Measurements from ENCODE around the gene PRDM2. TPM values are rescaled to one million over a fixed set of nuclear protein-coding genes. Genes with fewer than 3 reads are reported as not detected.

Gene PRDM2
- total RNA-seq, 5 donors from 2014 or later (not counting 1 experiment from before 2014, with no cell fraction given), result 93.3 to 162 (median 99.4) TPM

DNA sequence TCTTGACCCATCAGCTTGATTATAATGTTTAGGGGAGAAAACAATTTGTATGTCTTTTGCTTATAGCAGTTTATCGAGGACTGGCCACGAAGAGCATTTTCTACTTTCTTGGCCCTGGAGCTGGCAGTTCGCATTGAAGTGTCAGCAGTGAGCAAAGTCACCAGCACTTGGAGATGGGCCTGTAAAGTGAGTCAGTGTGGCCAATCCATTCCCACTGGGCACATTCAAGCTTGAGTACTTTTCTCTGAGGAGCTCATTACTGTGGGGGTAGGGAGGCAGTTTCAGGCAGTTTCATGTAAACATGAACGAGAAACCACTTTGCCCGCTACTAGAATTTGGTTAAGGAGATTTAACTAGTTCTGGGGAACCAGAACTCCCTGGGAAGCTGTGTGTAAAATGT, 164.8 kb downstream of the PRDM2 start:
- peaks cover 4 to 22% of the 10 kb centered on the region in 2 donors for H3K27me3 Mint-ChIP-seq
- ChIA-PET CTCF (no interaction called here), POLR2A (no interaction called here)
- Histone ChIP-seq H3K4me1 (ENCODE audit: control insufficient read depth in 1 of 2, extremely low read depth in 1 of 2, insufficient read depth in 2 of 2, low read length in 2 of 2) (no peaks in the 10 kb centered on the region), H3K27me3 (replicated peaks in 1 of 2; ENCODE audit: control insufficient read depth in 2 of 2, extremely low read depth in 1 of 2, insufficient read depth in 2 of 2, low read length in 1 of 2) (peaks cover 0 to 7% of the 10 kb centered on the region in 2 experiments), H3K9me3 (no peaks in the 10 kb centered on the region), H3K4me3 (ENCODE audit: control insufficient read depth in 1 of 2, extremely low read depth in 1 of 2, low read length in 1 of 2) (no peak overlapping the region), H3K36me3 (ENCODE audit: control insufficient read depth in 2 of 2, extremely low read depth in 1 of 2, insufficient read depth in 1 of 2, low read length in 1 of 2) (no peaks in the 10 kb centered on the region), H3K27ac (ENCODE audit: low read length) (no peak overlapping the region)
- no peak overlapping the region for H3K4me3 Mint-ChIP-seq
- H3K4me1 Mint-ChIP-seq, result no peaks in the 10 kb centered on the region
- H3K36me3 Mint-ChIP-seq, result no peaks in the 10 kb centered on the region
- DNase-seq (no peak), ATAC-seq (replicated peaks in 1 of 4) (no peak)
- H3K9me3 Mint-ChIP-seq, result no peaks in the 10 kb centered on the region
- WGBS (ENCODE audit: insufficient coverage), result 92% methylated on average over 5 of the region's 5 CpGs
- H3K27ac Mint-ChIP-seq, result no peak overlapping the region

DNA sequence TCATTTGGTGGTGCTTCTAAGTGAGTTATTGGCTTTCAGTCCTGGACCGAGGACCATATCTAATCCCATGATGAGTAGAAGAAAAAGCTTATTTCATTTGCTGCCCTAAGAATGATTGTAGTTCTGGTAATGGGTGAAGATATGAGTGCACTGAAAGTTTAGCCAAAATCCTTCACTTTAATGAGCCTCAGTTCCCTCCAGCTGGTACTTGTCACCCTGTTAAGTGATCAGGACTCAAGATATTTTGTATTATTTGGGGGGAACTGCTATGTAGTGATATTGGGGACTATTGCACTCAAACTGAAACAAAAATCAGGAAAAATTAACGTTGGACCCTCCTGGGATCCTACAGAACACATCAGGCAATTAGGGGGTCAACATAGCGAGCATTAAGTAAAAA, 165.9 kb downstream of the PRDM2 start:
- no peak overlapping the region for H3K27ac Mint-ChIP-seq
- CTCF ChIA-PET, result interaction anchor here in 1 of 2 donors (0.6 kb wide), 1 partner anchor 192 kb away, joined by 5 read pairs; no protein-coding TSS in a partner anchor
- 57% methylated on average over 1 of the region's 3 CpGs for WGBS (ENCODE audit: insufficient coverage)

DNA sequence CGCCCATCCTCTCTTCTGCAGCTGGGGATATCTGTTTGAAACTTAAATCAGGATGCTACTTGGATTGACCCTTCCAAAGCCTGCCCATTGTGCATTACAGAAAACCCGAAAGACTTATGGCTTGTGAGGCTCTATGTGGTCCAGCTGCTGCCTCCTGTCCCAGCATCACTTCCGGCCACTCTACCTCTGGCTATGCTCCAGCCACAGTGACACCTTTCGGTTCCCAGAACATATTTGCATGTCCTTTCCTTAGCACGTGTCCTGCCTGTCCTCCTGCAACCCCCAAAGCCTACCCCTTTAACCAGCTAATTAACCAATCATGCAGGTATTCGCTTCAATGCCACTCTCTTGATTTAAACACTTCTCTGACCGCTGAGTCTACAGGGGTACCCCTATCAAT, 167.6 kb downstream of the PRDM2 start:
- no peak overlapping the region for H3K27ac Mint-ChIP-seq
- H3K27ac ChIP-seq (ENCODE audit: low read length), result no peak overlapping the region
- no peaks in the 10 kb centered on the region for H3K9me3 Mint-ChIP-seq
- peaks cover 11 to 26% of the 10 kb centered on the region in 2 donors for H3K27me3 Mint-ChIP-seq
- no peaks in the 10 kb centered on the region for H3K9me3 ChIP-seq
- WGBS (ENCODE audit: insufficient coverage), result 81% methylated on average over 7 of the region's 7 CpGs
- no peaks in the 10 kb centered on the region for H3K36me3 ChIP-seq (ENCODE audit: control insufficient read depth in 2 of 2, extremely low read depth in 1 of 2, insufficient read depth in 1 of 2, low read length in 1 of 2)
- ChIA-PET POLR2A (no interaction called here), CTCF (no interaction called here)
- ATAC-seq (replicated peaks in 1 of 4) (no peak), DNase-seq (no peak)
- H3K4me3 ChIP-seq (ENCODE audit: control insufficient read depth in 1 of 2, extremely low read depth in 1 of 2, low read length in 1 of 2), result no peak overlapping the region
- no peaks in the 10 kb centered on the region for H3K36me3 Mint-ChIP-seq
- H3K27me3 ChIP-seq (replicated peaks in 1 of 2; ENCODE audit: control insufficient read depth in 2 of 2, extremely low read depth in 1 of 2, insufficient read depth in 2 of 2, low read length in 1 of 2), result peaks cover 0 to 5% of the 10 kb centered on the region in 2 experiments
- no peak overlapping the region for H3K4me3 Mint-ChIP-seq
- no peaks in the 10 kb centered on the region for H3K4me1 ChIP-seq (ENCODE audit: control insufficient read depth in 1 of 2, extremely low read depth in 1 of 2, insufficient read depth in 2 of 2, low read length in 2 of 2)
- H3K4me1 Mint-ChIP-seq, result no peaks in the 10 kb centered on the region

More for the DNA sequence above, 165.9 kb downstream of the PRDM2 start:
- POLR2A ChIA-PET, result no interaction called here
- no peaks in the 10 kb centered on the region for H3K4me1 ChIP-seq (ENCODE audit: control insufficient read depth in 1 of 2, extremely low read depth in 1 of 2, insufficient read depth in 2 of 2, low read length in 2 of 2)
- H3K27me3 ChIP-seq (replicated peaks in 1 of 2; ENCODE audit: control insufficient read depth in 2 of 2, extremely low read depth in 1 of 2, insufficient read depth in 2 of 2, low read length in 1 of 2), result peaks cover 0 to 7% of the 10 kb centered on the region in 2 experiments
- no peaks in the 10 kb centered on the region for H3K4me1 Mint-ChIP-seq
- H3K9me3 Mint-ChIP-seq, result no peaks in the 10 kb centered on the region
- no peak overlapping the region for H3K4me3 Mint-ChIP-seq
- no peaks in the 10 kb centered on the region for H3K9me3 ChIP-seq
- H3K27ac ChIP-seq (ENCODE audit: low read length), result no peak overlapping the region
- DNase-seq (no peak), ATAC-seq (replicated peaks in 1 of 4) (no peak)
- H3K36me3 Mint-ChIP-seq, result no peaks in the 10 kb centered on the region
- H3K36me3 ChIP-seq (ENCODE audit: control insufficient read depth in 2 of 2, extremely low read depth in 1 of 2, insufficient read depth in 1 of 2, low read length in 1 of 2), result no peaks in the 10 kb centered on the region
- H3K4me3 ChIP-seq (ENCODE audit: control insufficient read depth in 1 of 2, extremely low read depth in 1 of 2, low read length in 1 of 2), result no peak overlapping the region
- H3K27me3 Mint-ChIP-seq, result peaks cover 10 to 22% of the 10 kb centered on the region in 2 donors

DNA sequence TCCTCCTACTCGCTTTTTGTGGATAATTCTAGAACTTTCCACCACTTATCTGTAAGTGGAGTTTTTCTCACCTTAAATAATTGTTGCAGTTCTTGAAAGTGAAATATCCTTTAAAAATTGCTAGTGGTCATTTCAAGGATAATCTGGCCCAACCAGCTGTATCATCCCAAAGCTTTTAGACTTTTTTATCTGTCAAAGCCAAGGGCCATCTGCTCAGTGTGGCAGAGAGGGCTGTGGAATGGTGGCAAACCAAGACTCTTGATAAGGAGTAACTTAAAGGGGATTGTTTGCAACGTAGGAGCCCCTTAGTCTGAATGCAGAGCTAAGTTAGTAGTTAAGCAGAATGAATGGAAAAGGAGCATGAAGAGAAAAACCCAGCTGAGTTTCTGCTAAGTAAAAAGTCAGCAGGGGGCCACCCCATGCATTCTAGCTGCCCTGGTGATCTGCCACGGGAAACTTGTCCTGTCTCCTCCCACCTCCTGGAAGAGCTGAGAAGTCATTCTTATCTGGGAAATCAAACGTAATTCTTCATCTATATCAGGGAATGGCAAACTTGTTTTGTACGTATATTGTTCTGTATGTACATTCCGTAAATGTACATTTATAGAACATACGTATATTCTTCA, 169.3 kb downstream of the PRDM2 start:
- ATAC-seq (replicated peaks in 1 of 4) (no peak), DNase-seq (no peak)
- CTCF ChIA-PET, result no interaction called here
- no peaks in the 10 kb centered on the region for H3K4me1 Mint-ChIP-seq
- H3K4me1 ChIP-seq (ENCODE audit: control insufficient read depth in 1 of 2, extremely low read depth in 1 of 2, insufficient read depth in 2 of 2, low read length in 2 of 2), result no peaks in the 10 kb centered on the region
- WGBS (ENCODE audit: insufficient coverage), result 50% methylated on average over 1 of the region's 7 CpGs
- no peaks in the 10 kb centered on the region for H3K36me3 Mint-ChIP-seq
- peaks cover 15 to 27% of the 10 kb centered on the region in 2 donors for H3K27me3 Mint-ChIP-seq
- H3K4me3 Mint-ChIP-seq, result no peak overlapping the region
- no peak overlapping the region for H3K27ac ChIP-seq (ENCODE audit: low read length)
- no peak overlapping the region for H3K27ac Mint-ChIP-seq
- no peak overlapping the region for H3K4me3 ChIP-seq (ENCODE audit: control insufficient read depth in 1 of 2, extremely low read depth in 1 of 2, low read length in 1 of 2)
- H3K27me3 ChIP-seq (replicated peaks in 1 of 2; ENCODE audit: control insufficient read depth in 2 of 2, extremely low read depth in 1 of 2, insufficient read depth in 2 of 2, low read length in 1 of 2), result peaks cover 0 to 14% of the 10 kb centered on the region in 2 experiments
- POLR2A ChIA-PET, result no interaction called here
- H3K9me3 ChIP-seq, result no peaks in the 10 kb centered on the region
- H3K9me3 Mint-ChIP-seq, result no peaks in the 10 kb centered on the region
- no peaks in the 10 kb centered on the region for H3K36me3 ChIP-seq (ENCODE audit: control insufficient read depth in 2 of 2, extremely low read depth in 1 of 2, insufficient read depth in 1 of 2, low read length in 1 of 2)

DNA sequence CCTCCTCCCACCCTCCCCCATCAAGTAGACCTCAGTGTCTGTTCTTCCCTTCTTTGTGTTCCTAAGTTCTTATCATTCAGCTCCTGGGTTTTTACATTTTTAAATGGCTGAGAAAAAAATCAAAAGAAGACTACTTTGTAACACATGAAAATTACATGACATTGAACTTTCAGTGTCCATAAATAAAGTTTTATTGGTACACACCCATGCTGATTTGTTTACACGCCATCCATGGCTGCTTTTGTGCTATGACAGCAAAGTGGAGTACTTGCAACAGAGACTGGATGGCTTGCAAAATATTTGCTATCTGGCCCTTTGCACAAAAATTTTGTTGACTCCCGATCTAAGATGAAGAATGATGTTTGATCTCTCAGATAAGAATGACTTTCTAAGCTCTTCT, 171.4 kb downstream of the PRDM2 start:
- no peak for DNase-seq
- no peak overlapping the region for H3K4me3 ChIP-seq (ENCODE audit: control insufficient read depth in 1 of 2, extremely low read depth in 1 of 2, low read length in 1 of 2)
- H3K9me3 Mint-ChIP-seq, result no peaks in the 10 kb centered on the region
- no peak overlapping the region for H3K4me3 Mint-ChIP-seq
- CTCF ChIA-PET, result no interaction called here
- no peaks in the 10 kb centered on the region for H3K36me3 ChIP-seq (ENCODE audit: control insufficient read depth in 2 of 2, extremely low read depth in 1 of 2, insufficient read depth in 1 of 2, low read length in 1 of 2)
- no peak for ATAC-seq (replicated peaks in 1 of 4)
- 96% methylated on average over 2 of the region's 2 CpGs for WGBS (ENCODE audit: insufficient coverage)
- no peaks in the 10 kb centered on the region for H3K9me3 ChIP-seq
- H3K4me1 ChIP-seq (ENCODE audit: control insufficient read depth in 1 of 2, extremely low read depth in 1 of 2, insufficient read depth in 2 of 2, low read length in 2 of 2), result no peaks in the 10 kb centered on the region
- peaks cover 0 to 15% of the 10 kb centered on the region in 2 experiments for H3K27me3 ChIP-seq (replicated peaks in 1 of 2; ENCODE audit: control insufficient read depth in 2 of 2, extremely low read depth in 1 of 2, insufficient read depth in 2 of 2, low read length in 1 of 2)
- H3K4me1 Mint-ChIP-seq, result no peaks in the 10 kb centered on the region
- H3K27ac Mint-ChIP-seq, result no peak overlapping the region
- H3K36me3 Mint-ChIP-seq, result no peaks in the 10 kb centered on the region
- H3K27ac ChIP-seq (ENCODE audit: low read length), result no peak overlapping the region
- peaks cover 15 to 22% of the 10 kb centered on the region in 2 donors for H3K27me3 Mint-ChIP-seq
- POLR2A ChIA-PET, result no interaction called here

DNA sequence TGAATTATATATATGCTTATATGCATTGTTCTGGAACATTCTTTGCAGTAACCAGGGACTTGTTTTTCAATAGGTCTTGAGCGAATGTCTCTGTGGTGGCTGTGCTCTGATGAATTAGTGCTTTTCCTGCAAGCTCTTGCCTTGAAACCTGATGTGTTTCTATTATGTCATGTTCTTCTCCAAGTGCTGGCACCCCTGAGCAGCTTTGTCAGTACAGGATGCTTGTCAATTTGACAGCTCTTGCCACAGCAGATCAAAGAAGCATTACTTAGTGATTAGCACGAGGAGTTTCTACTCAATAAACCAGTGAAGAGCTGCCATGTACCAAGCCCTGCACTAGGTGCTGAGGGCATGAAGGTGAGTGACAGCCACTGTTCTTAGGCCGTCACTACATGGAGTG, 171.9 kb downstream of the PRDM2 start:
- ATAC-seq (replicated peaks in 1 of 4) (no peak), DNase-seq (no peak)
- H3K27ac Mint-ChIP-seq, result no peak overlapping the region
- Histone ChIP-seq H3K36me3 (ENCODE audit: control insufficient read depth in 2 of 2, extremely low read depth in 1 of 2, insufficient read depth in 1 of 2, low read length in 1 of 2) (no peaks in the 10 kb centered on the region), H3K27me3 (replicated peaks in 1 of 2; ENCODE audit: control insufficient read depth in 2 of 2, extremely low read depth in 1 of 2, insufficient read depth in 2 of 2, low read length in 1 of 2) (peaks cover 0 to 17% of the 10 kb centered on the region in 2 experiments), H3K27ac (ENCODE audit: low read length) (no peak overlapping the region), H3K9me3 (no peaks in the 10 kb centered on the region), H3K4me1 (ENCODE audit: control insufficient read depth in 1 of 2, extremely low read depth in 1 of 2, insufficient read depth in 2 of 2, low read length in 2 of 2) (no peaks in the 10 kb centered on the region), H3K4me3 (ENCODE audit: control insufficient read depth in 1 of 2, extremely low read depth in 1 of 2, low read length in 1 of 2) (no peak overlapping the region)
- ChIA-PET POLR2A (no interaction called here), CTCF (no interaction called here)
- no peak overlapping the region for H3K4me3 Mint-ChIP-seq
- 59% methylated on average over 3 of the region's 3 CpGs for WGBS (ENCODE audit: insufficient coverage)
- no peaks in the 10 kb centered on the region for H3K4me1 Mint-ChIP-seq
- no peaks in the 10 kb centered on the region for H3K9me3 Mint-ChIP-seq
- H3K36me3 Mint-ChIP-seq, result no peaks in the 10 kb centered on the region
- H3K27me3 Mint-ChIP-seq, result peaks cover 15 to 22% of the 10 kb centered on the region in 2 donors

DNA sequence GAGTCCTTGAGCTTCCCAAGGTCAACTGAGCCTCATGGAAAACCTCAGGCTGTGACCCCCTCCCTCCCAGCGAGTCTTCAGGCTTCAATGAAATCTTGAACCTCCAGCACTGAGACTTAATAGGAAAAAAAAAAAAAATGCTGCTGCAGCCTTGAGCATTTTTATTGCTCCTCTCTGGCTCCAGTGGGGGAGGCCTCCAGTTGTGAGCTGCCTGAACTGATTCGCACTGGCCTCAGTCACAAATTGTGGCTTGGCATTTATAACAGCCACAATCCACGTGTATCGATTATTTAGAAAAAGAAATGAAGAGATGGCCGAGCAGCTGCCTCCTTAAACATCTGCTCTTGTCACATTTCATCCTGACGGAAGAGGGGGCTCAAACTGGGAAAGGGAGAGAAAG, 173.0 kb downstream of the PRDM2 start:
- Mint-ChIP-seq H3K9me3 (no peaks in the 10 kb centered on the region), H3K4me1 (no peaks in the 10 kb centered on the region), H3K36me3 (no peaks in the 10 kb centered on the region), H3K27me3 (peaks cover 18 to 20% of the 10 kb centered on the region in 2 donors), H3K4me3 (no peak overlapping the region), H3K27ac (no peak overlapping the region)
- DNase-seq (no peak), ATAC-seq (replicated peaks in 1 of 4) (no peak)
- no peak overlapping the region for H3K27ac ChIP-seq (ENCODE audit: low read length)
- H3K27me3 ChIP-seq (replicated peaks in 1 of 2; ENCODE audit: control insufficient read depth in 2 of 2, extremely low read depth in 1 of 2, insufficient read depth in 2 of 2, low read length in 1 of 2), result peaks cover 0 to 22% of the 10 kb centered on the region in 2 experiments
- H3K4me1 ChIP-seq (ENCODE audit: control insufficient read depth in 1 of 2, extremely low read depth in 1 of 2, insufficient read depth in 2 of 2, low read length in 2 of 2), result no peaks in the 10 kb centered on the region
- 80% methylated on average over 1 of the region's 6 CpGs for WGBS (ENCODE audit: insufficient coverage)
- ChIA-PET CTCF (no interaction called here), POLR2A (no interaction called here)
- H3K36me3 ChIP-seq (ENCODE audit: control insufficient read depth in 2 of 2, extremely low read depth in 1 of 2, insufficient read depth in 1 of 2, low read length in 1 of 2), result no peaks in the 10 kb centered on the region
- no peak overlapping the region for H3K4me3 ChIP-seq (ENCODE audit: control insufficient read depth in 1 of 2, extremely low read depth in 1 of 2, low read length in 1 of 2)
- no peaks in the 10 kb centered on the region for H3K9me3 ChIP-seq
